ENCODE measurements around the gene PSMD13.

Gene PSMD13

GRCh38 chr11:299081-299891 lies 62.5 kb downstream of the PSMD13 start, which contains the start of gene IFITM5:
TSS of gene IFITM5 (minus strand) at chr11:299526. CDS start at chr11:299490, 36 bp downstream.
- no peak for DNase-seq (ENCODE audit: low spot score)

- no peak for DNase-seq (ENCODE audit: low spot score)
Observed at GRCh38 chr11:299951-300735, 63.4 kb downstream of the PSMD13 start.

Measured in CD4-positive, alpha-beta T cell treated with Interleukin-6 at 100 ng/mL for 8 hours (primary cell).